Measurements from ENCODE around the gene NKX2-3.

DNA sequence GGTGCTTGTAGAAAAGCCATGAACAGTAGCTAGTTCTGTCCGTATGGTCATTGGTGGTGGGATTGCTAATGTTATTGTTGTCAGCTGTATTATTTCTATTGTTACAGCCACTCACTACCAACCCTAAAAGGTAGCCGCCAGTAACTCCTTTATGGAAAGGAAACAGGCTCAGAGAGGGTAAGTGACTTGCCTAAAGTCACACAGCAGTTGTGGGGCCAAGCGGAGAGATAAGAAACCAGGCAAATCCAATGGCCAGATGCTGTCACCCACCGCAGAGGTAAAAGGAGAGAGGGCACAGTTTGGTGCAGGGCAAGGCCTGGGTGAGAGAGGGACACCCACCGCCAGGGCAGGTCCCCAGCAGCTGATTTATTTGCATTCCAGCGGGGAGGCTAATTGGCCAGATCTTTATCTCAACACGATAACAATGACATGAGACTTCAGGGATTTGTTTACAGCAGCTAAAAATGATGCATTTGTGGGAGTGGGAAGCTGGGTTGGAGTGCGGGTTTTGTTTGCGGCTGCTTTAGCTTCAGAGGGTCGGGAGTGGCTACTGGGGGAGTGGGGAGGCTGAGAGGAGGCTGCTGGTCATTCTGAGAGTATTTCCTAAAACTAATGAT, 8.6 kb upstream of the NKX2-3 start:
- TF ChIP-seq REST (IDR thresholded peaks at IDR 0.05; ENCODE audit: low read depth) (no peak), CEBPB (IDR thresholded peaks at IDR 0.05) (no peak), TCF12 (IDR thresholded peaks at IDR 0.05; ENCODE audit: low read depth) (no peak), MAX (IDR thresholded peaks at IDR 0.05) (no peak), NFIC (IDR thresholded peaks at IDR 0.05) (no peak), EP300 (IDR thresholded peaks at IDR 0.05; ENCODE audit: borderline replicate concordance) (no peak), YY1 (IDR thresholded peaks at IDR 0.05; ENCODE audit: low read depth) (no peak), TEAD4 (IDR thresholded peaks at IDR 0.05) (no peak)

All from Ishikawa (cell line).